HCT116 (cell line): ENCODE measurements around the gene SEC22A.

Source experiments
- EZH2 ChIP-seq: fragments of 200-600 bp; sonication (generic); IDR thresholded peaks from 2 replicates; pipeline ENCODE4 v1.6.1; 2017; ENCODE audit warnings: antibody characterized with exemption, mixed run types
- POLR2A ChIP-seq: IDR thresholded peaks from 2 replicates; pipeline ENCODE4 v1.7.0; 2011; ENCODE audit warnings: borderline replicate concordance; ENCODE audit not compliant: insufficient read depth, insufficient read length; ENCODE audit errors: extremely low read depth
- POLR2AphosphoS5 ChIP-seq: IDR thresholded peaks from 2 replicates; pipeline ENCODE4 v1.6.1; 2011; ENCODE audit warnings: mild to moderate bottlenecking, low read depth, low read length, moderate library complexity
- REST ChIP-seq: IDR thresholded peaks from 2 replicates; pipeline ENCODE4 v1.6.1; 2012; ENCODE audit warnings: low read depth
- SRF ChIP-seq: IDR thresholded peaks from 2 replicates; pipeline ENCODE4 v1.6.1; 2012; ENCODE audit warnings: low read depth
- TF ChIP-seq, protein P1 (sequence below), 3 experiments: fragments of 200-600 bp in 1 of 3; sonication (generic) in 1 of 3; IDR thresholded peaks in 2 of 3; conservative IDR thresholded peaks in 1 of 3; 2 replicates each; pipeline ENCODE4 v1.5.1; 2012 to 2017; ENCODE audit warnings: low read depth in 2 of 3, low read length in 2 of 3, antibody characterized with exemption in 1 of 3, borderline replicate concordance in 1 of 3, control low read depth in 1 of 3, mild to moderate bottlenecking in 1 of 3, mixed read lengths in 1 of 3, mixed run types in 1 of 3, moderate library complexity in 1 of 3; ENCODE audit not compliant: insufficient read depth in 1 of 3

GRCh38 chr3:123311201-123311600, 109.5 kb downstream of the SEC22A start:
- TF ChIP-seq, protein P1, sequence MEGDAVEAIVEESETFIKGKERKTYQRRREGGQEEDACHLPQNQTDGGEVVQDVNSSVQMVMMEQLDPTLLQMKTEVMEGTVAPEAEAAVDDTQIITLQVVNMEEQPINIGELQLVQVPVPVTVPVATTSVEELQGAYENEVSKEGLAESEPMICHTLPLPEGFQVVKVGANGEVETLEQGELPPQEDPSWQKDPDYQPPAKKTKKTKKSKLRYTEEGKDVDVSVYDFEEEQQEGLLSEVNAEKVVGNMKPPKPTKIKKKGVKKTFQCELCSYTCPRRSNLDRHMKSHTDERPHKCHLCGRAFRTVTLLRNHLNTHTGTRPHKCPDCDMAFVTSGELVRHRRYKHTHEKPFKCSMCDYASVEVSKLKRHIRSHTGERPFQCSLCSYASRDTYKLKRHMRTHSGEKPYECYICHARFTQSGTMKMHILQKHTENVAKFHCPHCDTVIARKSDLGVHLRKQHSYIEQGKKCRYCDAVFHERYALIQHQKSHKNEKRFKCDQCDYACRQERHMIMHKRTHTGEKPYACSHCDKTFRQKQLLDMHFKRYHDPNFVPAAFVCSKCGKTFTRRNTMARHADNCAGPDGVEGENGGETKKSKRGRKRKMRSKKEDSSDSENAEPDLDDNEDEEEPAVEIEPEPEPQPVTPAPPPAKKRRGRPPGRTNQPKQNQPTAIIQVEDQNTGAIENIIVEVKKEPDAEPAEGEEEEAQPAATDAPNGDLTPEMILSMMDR (IDR thresholded peaks at IDR 0.05 in 2 of 3, conservative IDR thresholded peaks at IDR 0.05 in 1 of 3; ENCODE audit: borderline replicate concordance in 1 of 3, insufficient read depth in 1 of 3, low read depth in 2 of 3, low read length in 2 of 3), result no peak
- no peak for TF ChIP-seq POLR2A
- no peak for TF ChIP-seq SRF
- no peak for TF ChIP-seq POLR2AphosphoS5
- TF ChIP-seq EZH2, result no peak
- TF ChIP-seq REST, result no peak
